Measurements from ENCODE around the gene PPP1R12B.
"Not testable (repeated sequence)": the region's sequence is repeated elsewhere in the genome, so short reads cannot be mapped to it uniquely, and the experiment has no call there.

Gene PPP1R12B

GRCh38 chr1:202565890-202566602 lies 217.5 kb downstream of the PPP1R12B start:
- no peak for DNase-seq

GRCh38 chr1:202567738-202568137 lies 219.2 kb downstream of the PPP1R12B start:
- DNase-seq, result no peak

GRCh38 chr1:202568410-202568809 lies 219.9 kb downstream of the PPP1R12B start:
- no peak for DNase-seq

GRCh38 chr1:202568826-202569225 lies 220.3 kb downstream of the PPP1R12B start:
- DNase-seq, result no peak

- no peak for DNase-seq
Measured at GRCh38 chr1:202569393-202570322, 221.2 kb downstream of the PPP1R12B start.

- DNase-seq, result peak; percentile 46 to 78
Measured at GRCh38 chr1:202571719-202572339, 223.3 kb downstream of the PPP1R12B start.

- no peak for DNase-seq
Measured at GRCh38 chr1:202572867-202573266, 224.4 kb downstream of the PPP1R12B start.

GRCh38 chr1:202575918-202576653 lies 227.6 kb downstream of the PPP1R12B start:
- DNase-seq, result no peak

GRCh38 chr1:202576816-202577215 lies 228.3 kb downstream of the PPP1R12B start:
- DNase-seq, result peak; percentile 12 to 29

- no peak for DNase-seq
Measured at GRCh38 chr1:202577381-202577780, 228.9 kb downstream of the PPP1R12B start.

- DNase-seq, result no peak
Measured at GRCh38 chr1:202578001-202578504, 229.6 kb downstream of the PPP1R12B start.

GRCh38 chr1:202578565-202578964 lies 230.1 kb downstream of the PPP1R12B start:
- no peak for DNase-seq

- DNase-seq, result no peak
Measured at GRCh38 chr1:202579806-202580205, 231.3 kb downstream of the PPP1R12B start.

- no peak for DNase-seq
Measured at GRCh38 chr1:202580619-202581018, 232.1 kb downstream of the PPP1R12B start.

- not testable (repeated sequence) for DNase-seq
Measured at GRCh38 chr1:202582350-202582749, 233.9 kb downstream of the PPP1R12B start.

- DNase-seq, result no peak
Measured at GRCh38 chr1:202584707-202585589, 236.4 kb downstream of the PPP1R12B start.

- DNase-seq, result no peak
Measured at GRCh38 chr1:202585590-202585933, 237.1 kb downstream of the PPP1R12B start.

- peak in 1 of 2 experiments; percentile 9 for DNase-seq
Measured at GRCh38 chr1:202586018-202586821, 237.7 kb downstream of the PPP1R12B start.

GRCh38 chr1:202586871-202587270 lies 238.4 kb downstream of the PPP1R12B start:
- no peak for DNase-seq

- no peak for DNase-seq
Measured at GRCh38 chr1:202587859-202588485, 239.5 kb downstream of the PPP1R12B start.

Measured in Kasumi-1 (cell line).